Esophagus mucosa (tissue), 1 donor: ENCODE results near the gene TMC7. TPM values are rescaled to one million over a fixed set of nuclear protein-coding genes. Genes with fewer than 3 reads are reported as not detected.

Experiments used
- ATAC-seq: fragments of 200-7000 bp; cut with Tn5 transposase; one replicate; pipeline ENCODE4 v1.9.1; 2020
- total RNA-seq: library from RNA; stranded (reverse); gene quantifications from one replicate; pipeline ENCODE4 v1.2.4, GENCODE V29; 2023
- donor health status: DM: yes; HTN: yes; CAD: no.

The TMC7 gene
- total RNA-seq, 1 donor from 2014 or later, result 0.72 TPM

DNA sequence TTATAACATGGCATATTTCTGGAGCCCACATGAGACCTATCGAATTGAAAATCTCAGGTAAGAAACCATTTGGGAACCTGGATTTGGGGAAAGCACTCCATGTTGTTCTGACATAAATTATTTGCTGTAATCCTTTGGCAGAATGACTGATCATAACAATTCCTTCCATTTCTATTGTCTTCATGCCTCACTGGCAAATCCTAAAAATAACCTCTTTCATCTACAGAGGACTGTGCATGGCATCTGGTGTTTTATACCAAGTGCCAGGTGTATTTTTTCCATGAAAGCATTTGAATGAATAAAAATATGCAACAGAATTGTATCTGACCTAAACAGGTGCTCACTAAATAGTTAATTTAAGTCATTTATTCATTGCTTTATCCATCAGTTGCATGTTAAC, 50.0 kb downstream of the TMC7 start:
- no peak for ATAC-seq

DNA sequence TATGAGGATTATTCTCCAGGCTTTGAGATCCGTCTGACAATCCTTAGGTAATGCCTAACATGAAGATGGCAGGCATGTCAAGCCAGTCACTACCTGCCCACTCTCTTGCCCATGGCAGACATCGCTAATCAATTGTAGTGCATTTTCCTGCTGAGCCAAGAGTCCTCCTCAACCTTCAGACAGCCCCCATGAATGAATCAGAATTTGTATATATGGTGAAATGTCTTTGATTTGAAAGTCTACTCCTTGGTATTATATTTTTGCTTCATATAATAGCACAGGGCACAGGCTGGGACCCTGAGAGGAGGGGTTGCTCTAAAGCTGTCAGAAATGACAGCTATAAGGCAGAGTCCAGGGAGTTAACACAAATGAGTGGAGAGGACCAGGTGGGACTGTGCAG, 56.7 kb downstream of the TMC7 start:
- ATAC-seq, result no peak

DNA sequence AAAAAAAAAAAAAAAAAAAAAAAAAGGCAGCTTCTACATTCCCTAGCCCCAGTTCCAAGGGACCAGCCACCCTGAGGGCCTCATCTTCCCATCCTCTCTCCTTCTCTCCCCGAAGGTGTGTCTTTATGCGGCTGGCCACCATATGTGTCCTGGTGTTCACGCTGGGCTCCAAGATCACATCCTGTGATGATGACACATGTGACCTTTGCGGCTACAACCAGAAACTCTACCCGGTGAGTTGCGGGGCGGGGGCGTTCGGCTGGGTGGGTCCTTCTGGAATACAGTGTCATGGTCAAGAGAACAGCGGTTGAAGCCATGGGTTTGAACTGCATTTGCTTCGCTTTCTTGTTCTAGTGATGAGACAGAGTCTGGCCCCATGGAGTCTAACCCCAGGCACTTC, 61.0 kb downstream of the TMC7 start:
- ATAC-seq, result no peak

DNA sequence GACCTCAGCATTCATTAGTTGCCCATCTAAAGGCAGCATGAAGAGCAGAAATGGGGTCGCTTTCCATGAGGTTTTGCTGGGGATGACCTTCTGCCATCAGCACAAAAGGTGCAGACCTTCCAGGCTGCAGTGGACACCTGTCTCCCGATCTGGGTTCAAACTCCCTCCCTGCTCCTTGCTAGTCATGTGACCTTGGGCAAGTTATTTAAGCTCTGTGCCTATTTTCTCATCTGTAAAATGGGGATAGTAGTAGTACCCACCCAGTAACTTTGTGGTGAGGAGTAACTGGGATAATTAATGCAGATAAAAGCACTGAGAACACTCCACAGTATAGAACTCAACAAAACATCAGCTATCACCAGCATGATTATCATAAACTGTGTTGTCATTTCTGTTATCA, 62.3 kb downstream of the TMC7 start:
- ATAC-seq, result no peak

- no peak for ATAC-seq
Observed at GRCh38 chr16:19062706-19063105, 79.0 kb downstream of the TMC7 start.

- ATAC-seq, result no peak
Observed at GRCh38 chr16:19066988-19067348, 83.2 kb downstream of the TMC7 start.

DNA sequence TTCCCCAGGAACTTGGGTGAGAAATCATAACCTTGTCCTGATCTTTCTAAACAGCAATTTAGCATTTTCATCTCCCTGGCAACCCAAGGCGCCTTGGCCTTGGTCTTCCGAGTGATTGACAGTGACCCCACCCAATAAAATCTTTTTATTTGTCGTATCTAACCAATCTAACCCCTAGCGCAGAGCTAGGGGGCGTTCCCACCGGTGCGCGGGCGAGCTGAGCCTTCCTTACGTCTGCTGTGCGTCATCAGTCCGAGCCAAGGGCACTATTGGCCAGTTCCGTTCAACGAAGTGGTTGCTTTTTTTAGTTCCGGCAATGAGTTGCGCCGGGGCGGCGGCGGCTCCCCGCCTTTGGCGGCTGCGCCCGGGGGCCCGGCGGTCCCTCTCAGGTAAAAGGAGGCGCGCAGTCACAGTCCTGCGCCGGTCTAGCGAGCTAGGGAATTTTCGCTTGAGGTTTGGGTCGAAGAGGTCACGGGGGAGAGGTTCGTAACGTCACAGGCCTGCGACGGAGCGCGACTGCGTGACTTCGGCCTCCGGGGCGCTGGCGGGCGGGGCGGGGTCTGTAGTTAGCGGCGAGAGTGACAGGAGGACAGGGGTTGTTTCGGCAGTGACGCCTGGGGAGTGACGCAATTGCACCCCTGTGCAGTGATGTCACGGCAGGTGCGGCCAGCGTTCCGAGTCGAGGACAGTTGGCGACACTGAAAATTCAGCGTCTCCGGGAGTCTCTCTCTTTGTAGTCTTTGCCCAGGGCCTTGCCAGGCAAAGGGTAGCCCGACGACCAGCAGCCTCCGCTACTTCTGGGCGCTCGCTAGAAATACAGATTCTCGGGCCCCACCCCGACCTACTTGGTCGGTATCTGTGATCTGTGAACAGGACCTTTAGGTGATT, 83.9 kb downstream of the TMC7 start, which contains the start of gene COQ7:
COQ7 (plus strand) TSS at position 266 of the 888 bp plus-strand sequence; CDS start at position 317, 51 bp downstream.
- ATAC-seq, result peak; percentile 99

GRCh38 chr16:19068237-19068815, 84.6 kb downstream of the TMC7 start:
- ATAC-seq, result no peak

GRCh38 chr16:19071811-19072777, 88.4 kb downstream of the TMC7 start:
- ATAC-seq, result peak; percentile 17

GRCh38 chr16:19073344-19073743, 89.6 kb downstream of the TMC7 start:
- no peak for ATAC-seq

- ATAC-seq, result no peak
Observed at GRCh38 chr16:19073863-19074262, 90.1 kb downstream of the TMC7 start.

- no peak for ATAC-seq
Observed at GRCh38 chr16:19075511-19075910, 91.8 kb downstream of the TMC7 start.

DNA sequence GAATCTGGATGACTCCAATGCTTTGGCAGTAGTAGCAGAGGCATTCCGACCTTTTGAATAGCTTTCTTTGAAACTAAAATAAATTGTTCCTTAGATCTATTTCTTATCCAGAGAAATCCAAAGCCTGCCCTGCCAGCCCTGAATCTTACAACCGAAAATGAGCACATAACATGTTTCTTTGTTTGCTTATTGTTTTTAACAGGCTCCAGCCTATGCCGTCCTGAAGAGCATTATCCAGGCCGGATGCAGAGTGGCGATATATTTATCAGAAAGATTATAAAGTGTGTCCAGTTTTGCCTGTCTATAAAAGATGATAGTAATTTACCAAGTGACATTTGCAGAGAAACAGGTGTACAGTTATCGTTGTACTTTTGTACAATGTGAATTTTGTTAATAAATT, 94.1 kb downstream of the TMC7 start:
- no peak for ATAC-seq

DNA sequence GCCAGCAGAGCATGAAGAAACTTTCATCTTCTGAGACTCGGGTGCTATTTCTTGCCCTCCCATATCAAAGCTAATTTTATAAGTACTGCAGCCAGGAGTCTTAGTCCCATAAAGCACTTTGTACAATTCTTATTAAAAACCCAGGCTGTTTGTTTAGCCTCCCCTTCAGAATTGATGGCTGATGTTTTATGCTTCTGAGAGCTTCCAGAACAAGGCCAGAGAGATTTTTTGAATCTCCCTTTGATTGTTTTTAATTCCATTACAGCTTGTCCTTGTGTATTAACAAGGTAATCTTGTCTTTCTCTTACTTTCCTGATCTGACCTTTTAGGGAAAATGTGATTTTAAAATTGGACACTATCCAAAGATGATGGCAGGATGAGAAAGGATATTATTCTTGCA, 99.9 kb downstream of the TMC7 start:
- no peak for ATAC-seq

GRCh38 chr16:19084139-19084538, 100.4 kb downstream of the TMC7 start:
- ATAC-seq, result no peak

- ATAC-seq, result no peak
Observed at GRCh38 chr16:19084879-19085278, 101.1 kb downstream of the TMC7 start.

DNA sequence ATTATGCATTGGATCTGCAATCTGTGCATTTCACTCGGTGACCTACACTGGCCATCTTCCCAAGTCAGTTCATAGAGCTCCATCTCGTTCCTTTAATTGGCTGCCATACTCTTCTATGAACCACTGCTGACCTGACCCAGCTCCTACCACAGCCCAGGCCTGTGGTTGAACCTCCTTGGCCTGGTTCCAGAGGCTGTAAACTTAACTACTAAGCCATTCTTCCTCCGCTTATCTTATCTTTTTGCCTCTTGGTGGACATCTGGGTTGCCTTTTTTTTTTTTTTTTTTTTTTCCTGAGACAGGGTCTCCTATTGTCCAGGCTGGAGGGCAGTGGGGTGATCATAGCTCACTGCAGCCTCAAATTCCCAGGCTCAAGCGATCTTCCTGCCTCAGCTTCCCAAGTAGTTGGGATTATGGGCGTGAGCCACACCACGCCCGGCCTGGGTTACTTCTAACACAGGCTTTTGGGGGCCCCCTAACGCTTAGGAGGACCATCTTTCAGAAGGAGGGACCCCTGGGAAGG, 102.0 kb downstream of the TMC7 start:
- no peak for ATAC-seq

GRCh38 chr16:19086322-19087199, 102.8 kb downstream of the TMC7 start:
- peak; percentile 97 for ATAC-seq

GRCh38 chr16:19088341-19088916, 104.7 kb downstream of the TMC7 start:
- no peak for ATAC-seq

- ATAC-seq, result no peak
Observed at GRCh38 chr16:19089410-19089955, 105.7 kb downstream of the TMC7 start.

DNA sequence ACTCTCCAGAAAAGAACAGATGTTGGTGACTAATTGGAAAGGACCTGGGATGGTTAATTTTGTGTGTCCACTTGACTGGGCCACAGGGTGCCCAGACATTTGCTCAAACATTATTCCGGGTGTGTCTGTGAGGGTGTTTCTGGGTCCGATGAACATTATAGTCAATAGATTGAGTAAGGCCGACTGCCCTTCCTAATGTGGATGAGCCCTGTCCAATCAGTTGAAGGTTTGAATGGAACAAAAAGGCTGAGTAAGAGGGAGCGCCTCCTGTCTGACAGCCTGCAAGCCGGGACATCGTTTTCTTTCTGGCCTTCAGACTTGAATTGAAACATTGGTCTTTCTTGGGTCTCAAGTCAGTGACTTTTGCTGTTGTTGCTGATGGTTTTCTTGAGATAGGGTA, 107.2 kb downstream of the TMC7 start:
- no peak for ATAC-seq
